ENCODE measurements around the gene TCTN2.

The TCTN2 gene

DNA sequence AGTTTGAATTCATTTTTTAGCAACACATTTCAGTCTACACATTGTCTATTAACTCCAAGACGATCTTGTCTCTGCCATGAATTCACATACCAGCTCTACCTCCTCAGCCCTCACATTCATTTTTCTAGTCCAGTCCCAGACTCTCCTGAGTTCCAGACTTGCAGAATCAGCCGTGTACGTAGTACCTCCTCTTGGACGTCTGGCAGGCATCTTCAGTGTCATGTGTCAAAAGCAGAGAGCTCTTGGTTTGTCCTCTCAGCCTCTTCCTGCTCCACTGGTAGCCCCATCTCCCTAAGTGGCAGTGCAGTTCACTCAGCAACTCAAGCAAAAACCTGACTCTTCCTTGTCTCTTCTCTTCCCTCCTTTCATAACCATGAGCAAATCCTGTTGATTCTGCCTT is 14.5 kb upstream of the TCTN2 start:
- Histone ChIP-seq H3F3A (ENCODE audit: insufficient read depth, low read length) (no peaks in the 10 kb centered on the region), H3K4me1 (ENCODE audit: low read length) (no peaks in the 10 kb centered on the region), H3K9me2 (replicated peaks; ENCODE audit: insufficient read depth, low read length) (no peaks in the 10 kb centered on the region), H2AFZ (ENCODE audit: low read length) (no peak overlapping the region), H3K4me2 (ENCODE audit: low read depth, low read length) (no peak overlapping the region), H3K27ac (ENCODE audit: low read length) (no peak overlapping the region), H3K79me2 (ENCODE audit: low read length) (no peaks in the 10 kb centered on the region), H4K20me1 (ENCODE audit: insufficient read depth, low read length) (no peaks in the 10 kb centered on the region), H3K9ac (ENCODE audit: low read length) (no peak overlapping the region), H3K4me3 (ENCODE audit: low read length) (no peak overlapping the region), H3K9me3 (replicated peaks; ENCODE audit: insufficient read depth, low read length) (no peaks in the 10 kb centered on the region), H3K27me3 (replicated peaks; ENCODE audit: insufficient read depth, low read length) (no peaks in the 10 kb centered on the region), H3K36me3 (replicated peaks; ENCODE audit: insufficient read depth, low read length) (no peaks in the 10 kb centered on the region)
- DNase-seq: no peak
- TF ChIP-seq, protein P1, sequence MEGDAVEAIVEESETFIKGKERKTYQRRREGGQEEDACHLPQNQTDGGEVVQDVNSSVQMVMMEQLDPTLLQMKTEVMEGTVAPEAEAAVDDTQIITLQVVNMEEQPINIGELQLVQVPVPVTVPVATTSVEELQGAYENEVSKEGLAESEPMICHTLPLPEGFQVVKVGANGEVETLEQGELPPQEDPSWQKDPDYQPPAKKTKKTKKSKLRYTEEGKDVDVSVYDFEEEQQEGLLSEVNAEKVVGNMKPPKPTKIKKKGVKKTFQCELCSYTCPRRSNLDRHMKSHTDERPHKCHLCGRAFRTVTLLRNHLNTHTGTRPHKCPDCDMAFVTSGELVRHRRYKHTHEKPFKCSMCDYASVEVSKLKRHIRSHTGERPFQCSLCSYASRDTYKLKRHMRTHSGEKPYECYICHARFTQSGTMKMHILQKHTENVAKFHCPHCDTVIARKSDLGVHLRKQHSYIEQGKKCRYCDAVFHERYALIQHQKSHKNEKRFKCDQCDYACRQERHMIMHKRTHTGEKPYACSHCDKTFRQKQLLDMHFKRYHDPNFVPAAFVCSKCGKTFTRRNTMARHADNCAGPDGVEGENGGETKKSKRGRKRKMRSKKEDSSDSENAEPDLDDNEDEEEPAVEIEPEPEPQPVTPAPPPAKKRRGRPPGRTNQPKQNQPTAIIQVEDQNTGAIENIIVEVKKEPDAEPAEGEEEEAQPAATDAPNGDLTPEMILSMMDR (IDR thresholded peaks at IDR 0.05; ENCODE audit: low read length): no peak
- TF ChIP-seq EZH2 (optimal IDR thresholded peaks at IDR 0.05; ENCODE audit: low read depth, low read length) (no peak), EZH2phosphoT487 (IDR thresholded peaks at IDR 0.05; ENCODE audit: low read length) (no peak)

DNA sequence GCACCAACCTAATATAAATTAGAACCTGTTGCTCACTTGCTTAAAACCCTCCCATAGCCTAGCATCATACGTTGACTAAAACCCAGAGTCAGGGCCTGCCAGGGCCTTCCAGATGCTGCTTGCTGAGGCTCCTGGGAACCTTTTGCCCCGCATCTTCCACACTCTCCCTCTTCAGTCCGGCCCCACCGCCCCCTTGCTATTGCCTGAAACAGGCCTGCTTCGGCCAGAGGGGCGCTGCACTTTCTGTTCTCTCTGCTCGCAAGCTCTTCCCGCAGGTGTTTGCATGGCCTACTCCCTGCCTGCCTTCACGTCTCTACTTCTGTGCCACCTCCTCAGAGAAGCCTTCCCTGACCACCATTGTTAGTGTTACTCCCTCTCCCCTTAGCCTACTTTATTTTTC is 13.7 kb upstream of the TCTN2 start:
- Histone ChIP-seq H3K79me2 (ENCODE audit: low read length) (no peaks in the 10 kb centered on the region), H3K9me2 (replicated peaks; ENCODE audit: insufficient read depth, low read length) (no peaks in the 10 kb centered on the region), H3K4me3 (ENCODE audit: low read length) (no peak overlapping the region), H3K4me1 (ENCODE audit: low read length) (no peaks in the 10 kb centered on the region), H3K4me2 (ENCODE audit: low read depth, low read length) (no peak overlapping the region), H3K27me3 (replicated peaks; ENCODE audit: insufficient read depth, low read length) (no peaks in the 10 kb centered on the region), H2AFZ (ENCODE audit: low read length) (no peak overlapping the region), H3K36me3 (replicated peaks; ENCODE audit: insufficient read depth, low read length) (no peaks in the 10 kb centered on the region), H3K9ac (ENCODE audit: low read length) (no peak overlapping the region), H4K20me1 (ENCODE audit: insufficient read depth, low read length) (no peaks in the 10 kb centered on the region), H3F3A (ENCODE audit: insufficient read depth, low read length) (no peaks in the 10 kb centered on the region), H3K9me3 (replicated peaks; ENCODE audit: insufficient read depth, low read length) (no peaks in the 10 kb centered on the region), H3K27ac (ENCODE audit: low read length) (no peak overlapping the region)
- TF ChIP-seq, protein P1 (IDR thresholded peaks at IDR 0.05; ENCODE audit: low read length): no peak
- TF ChIP-seq EZH2 (optimal IDR thresholded peaks at IDR 0.05; ENCODE audit: low read depth, low read length): no peak
- TF ChIP-seq EZH2phosphoT487 (IDR thresholded peaks at IDR 0.05; ENCODE audit: low read length): no peak
- DNase-seq: no peak

DNA sequence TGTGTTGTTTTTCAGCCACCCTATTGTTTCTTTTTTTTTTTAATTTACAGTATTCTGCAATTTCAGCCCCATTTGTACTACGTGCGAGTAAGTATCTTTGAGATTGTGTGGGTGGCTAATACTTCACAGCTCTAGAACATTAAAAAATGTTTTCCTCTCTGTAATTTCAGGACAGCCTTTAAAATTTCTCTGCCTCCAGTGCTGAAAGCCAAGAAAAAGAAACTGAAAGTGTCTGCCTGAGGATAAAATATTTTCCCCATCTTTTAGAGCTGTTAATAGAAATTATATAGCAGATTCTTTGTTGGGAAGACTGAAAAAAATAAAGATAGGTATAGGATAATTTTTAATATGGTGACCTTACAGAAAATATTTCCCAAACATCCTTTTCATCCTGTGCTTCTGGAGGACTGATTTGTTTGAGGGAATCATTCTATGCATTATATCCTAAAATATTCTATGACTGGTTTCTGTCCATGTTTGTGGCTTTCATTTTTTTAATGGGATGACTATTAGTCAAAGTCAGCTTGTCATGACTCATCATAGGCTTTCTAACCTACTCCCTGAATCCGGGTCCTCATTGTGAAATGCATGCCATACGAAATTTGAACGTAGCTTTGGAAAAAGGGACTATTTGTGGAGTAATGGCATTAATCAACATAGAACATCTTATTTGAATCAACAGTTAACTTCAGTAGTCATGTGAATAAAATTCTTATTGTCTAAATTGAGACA is 10.8 kb upstream of the TCTN2 start:
- Histone ChIP-seq H3K36me3 (replicated peaks; ENCODE audit: insufficient read depth, low read length) (no peaks in the 10 kb centered on the region), H3K4me3 (ENCODE audit: low read length) (no peak overlapping the region), H3F3A (ENCODE audit: insufficient read depth, low read length) (no peaks in the 10 kb centered on the region), H3K79me2 (ENCODE audit: low read length) (no peaks in the 10 kb centered on the region), H3K9ac (ENCODE audit: low read length) (no peak overlapping the region), H4K20me1 (ENCODE audit: insufficient read depth, low read length) (no peaks in the 10 kb centered on the region), H2AFZ (ENCODE audit: low read length) (no peak overlapping the region), H3K27ac (ENCODE audit: low read length) (no peak overlapping the region), H3K9me3 (replicated peaks; ENCODE audit: insufficient read depth, low read length) (no peaks in the 10 kb centered on the region), H3K4me1 (ENCODE audit: low read length) (no peaks in the 10 kb centered on the region), H3K4me2 (ENCODE audit: low read depth, low read length) (no peak overlapping the region), H3K27me3 (replicated peaks; ENCODE audit: insufficient read depth, low read length) (no peaks in the 10 kb centered on the region), H3K9me2 (replicated peaks; ENCODE audit: insufficient read depth, low read length) (no peaks in the 10 kb centered on the region)
- DNase-seq: no peak
- no peak for TF ChIP-seq EZH2phosphoT487 (IDR thresholded peaks at IDR 0.05; ENCODE audit: low read length)
- TF ChIP-seq, protein P1 (IDR thresholded peaks at IDR 0.05; ENCODE audit: low read length): no peak
- no peak for TF ChIP-seq EZH2 (optimal IDR thresholded peaks at IDR 0.05; ENCODE audit: low read depth, low read length)
